Endothelial cell of umbilical vein (primary cell): ENCODE results near the gene VSIG10. TPM values are rescaled to one million over a fixed set of nuclear protein-coding genes. Genes with fewer than 3 reads are reported as not detected.

ENCODE experiments used
- BruUV-seq: library from RNA; stranded (reverse); fragments of 400-500 nt; replicated peaks from 2 replicates; lab custom pipeline; 2021; lab: Mats Ljungman, UMichigan
- CTCF ChIA-PET: fragments of 300-600, 350-600 bp; sonication (Branson Sonifier 250); formaldehyde crosslinking; loops from one replicate; lab custom pipeline; 2021; ENCODE audit warnings: antibody characterized with exemption, inconsistent platforms; lab: Charles Lee
- POLR2A ChIA-PET: fragments of 300-600, 350-600 bp; sonication (Branson Sonifier 250); formaldehyde crosslinking; loops from one replicate; lab custom pipeline; 2021; ENCODE audit warnings: antibody characterized with exemption, inconsistent platforms; lab: Charles Lee
- DNase-seq: peaks from one replicate; pipeline ENCODE4 v3.0.0-alpha.2; 2011; ENCODE audit warnings: low read depth, low spot score
- FAIRE-seq: peaks from 2 replicates; lab custom pipeline; 2011; peaks lifted over from hg19 to GRCh38; lab: Jason Lieb, UNC
- H2AFZ ChIP-seq: 2 replicates; pipeline ENCODE4 v1.6.0; 2012; ENCODE audit warnings: low read depth, low read length, control low read depth, inconsistent platforms
- H3K27ac ChIP-seq: 2 replicates; pipeline ENCODE4 v1.5.1; 2011; ENCODE audit warnings: low read depth, mild to moderate bottlenecking, control low read depth, low read length, moderate library complexity; ENCODE audit not compliant: insufficient read depth
- H3K27me3 ChIP-seq, 2 experiments: 2 replicates each; pipeline versions ENCODE4 v1.6.0 to v1.6.1; 2011; ENCODE audit warnings: low read length in 2 of 2, mixed read lengths in 1 of 2; ENCODE audit not compliant: control insufficient read depth in 2 of 2, insufficient read depth in 2 of 2
- H3K36me3 ChIP-seq, 2 experiments: 2 replicates in 1 of 2; 3 replicates in 1 of 2; pipeline ENCODE4 v1.5.1; 2011; ENCODE audit warnings: low read length in 2 of 2, mild to moderate bottlenecking in 1 of 2, moderate library complexity in 1 of 2; ENCODE audit not compliant: control insufficient read depth in 2 of 2, insufficient read depth in 2 of 2; ENCODE audit errors: extremely low read depth in 1 of 2
- H3K4me1 ChIP-seq: 3 replicates; pipeline ENCODE4 v1.5.1; 2011; ENCODE audit warnings: mild to moderate bottlenecking, low read length; ENCODE audit not compliant: control insufficient read depth, insufficient read depth; ENCODE audit errors: extremely low read depth
- H3K4me2 ChIP-seq: 2 replicates; pipeline ENCODE4 v1.6.1; 2011; ENCODE audit warnings: low read length, control low read depth, mixed read lengths; ENCODE audit not compliant: insufficient read depth
- H3K4me3 ChIP-seq, 3 experiments: fragments of 200-600 bp in 1 of 3; sonication (generic), shearing (Covaris generic) in 1 of 3; replicated peaks in 1 of 3; 2 replicates each; pipeline ENCODE4 v1.5.1; 2011 to 2016; ENCODE audit warnings: control low read depth in 3 of 3, low read length in 3 of 3, mild to moderate bottlenecking in 2 of 3, inconsistent platforms in 1 of 3, low read depth in 1 of 3, moderate library complexity in 1 of 3; ENCODE audit not compliant: insufficient read depth in 1 of 3
- H3K79me2 ChIP-seq: 2 replicates; pipeline ENCODE4 v1.6.0; 2012; ENCODE audit warnings: low read length, inconsistent platforms; ENCODE audit not compliant: control insufficient read depth, insufficient read depth
- H3K9ac ChIP-seq: replicated peaks from 2 replicates; pipeline ENCODE3; 2011; ENCODE audit warnings: low read length, control low read depth; ENCODE audit not compliant: insufficient read depth; ENCODE audit errors: extremely low read depth
- H3K9me1 ChIP-seq: replicated peaks from 3 replicates; pipeline ENCODE4 v1.6.0; 2011; ENCODE audit warnings: mild to moderate bottlenecking, low read length; ENCODE audit not compliant: control insufficient read depth, insufficient read depth; ENCODE audit errors: extremely low read depth
- H3K9me3 ChIP-seq: replicated peaks from 2 replicates; pipeline ENCODE4 v1.5.1; 2012; ENCODE audit warnings: low read length, inconsistent platforms; ENCODE audit not compliant: control insufficient read depth, insufficient read depth
- H4K20me1 ChIP-seq: replicated peaks from 2 replicates; pipeline ENCODE3; 2011; ENCODE audit warnings: mild to moderate bottlenecking, low read length; ENCODE audit not compliant: control insufficient read depth, insufficient read depth; ENCODE audit errors: extremely low read depth
- CTCF ChIP-seq, 2 donors: IDR thresholded peaks; 1 replicate in 1 of 2; 2 replicates in 1 of 2; pipeline ENCODE4 v1.5.1; 2011; ENCODE audit warnings: low read length in 2 of 2, mild to moderate bottlenecking in 2 of 2, moderate library complexity in 2 of 2, control low read depth in 1 of 2, inconsistent platforms in 1 of 2, low read depth in 1 of 2; ENCODE audit not compliant: insufficient read depth in 1 of 2; ENCODE audit errors: extremely low read depth in 1 of 2
- EZH2 ChIP-seq: IDR thresholded peaks from 2 replicates; pipeline ENCODE4 v1.6.1; 2012; ENCODE audit warnings: borderline replicate concordance, low read depth, mild to moderate bottlenecking, moderate library complexity, low read length, inconsistent platforms; ENCODE audit not compliant: severe bottlenecking
- FOS ChIP-seq: IDR thresholded peaks from 2 replicates; pipeline ENCODE4 v1.6.1; 2011; ENCODE audit warnings: mild to moderate bottlenecking, low read length, moderate library complexity, borderline replicate concordance; ENCODE audit not compliant: insufficient read depth
- GATA2 ChIP-seq: IDR thresholded peaks from 2 replicates; pipeline ENCODE4 v1.7.0; 2011; ENCODE audit warnings: low read depth, mild to moderate bottlenecking, moderate library complexity, mixed read lengths, low read length; ENCODE audit not compliant: insufficient read length, insufficient read depth
- JUN ChIP-seq: IDR thresholded peaks from 2 replicates; pipeline ENCODE4 v1.6.1; 2011; ENCODE audit warnings: borderline replicate concordance, low read depth; ENCODE audit not compliant: insufficient read length, insufficient read depth
- MAX ChIP-seq: IDR thresholded peaks from 2 replicates; pipeline ENCODE4 v1.6.1; 2011; ENCODE audit not compliant: insufficient read depth, insufficient read length
- MYC ChIP-seq: IDR thresholded peaks from one replicate; pipeline ENCODE4 v1.6.1; 2011; ENCODE audit warnings: mild to moderate bottlenecking, low read depth, low read length
- POLR2A ChIP-seq: IDR thresholded peaks from 2 replicates; pipeline ENCODE4 v1.6.1; 2012; ENCODE audit warnings: low read depth, mild to moderate bottlenecking, control low read depth, low read length
- POLR2AphosphoS5 ChIP-seq: IDR thresholded peaks from 2 replicates; pipeline ENCODE4 v1.6.1; 2012; ENCODE audit warnings: low read depth, mild to moderate bottlenecking, control low read depth, low read length, moderate library complexity; ENCODE audit not compliant: insufficient read depth
- dilution Hi-C: fragments of 300-500 bp; cut with MboI; formaldehyde crosslinking; loops from one replicate; pipeline ENCODE4 v1.15.0; 2019; ENCODE audit warnings: low sequenced_read_pairs; ENCODE audit not compliant: extremely low pct_ligation_motif_present
- intact Hi-C: fragments of 100-400 bp; cut with micrococcal nuclease; formaldehyde crosslinking; loops from one replicate; pipeline ENCODE4 v1.10.0; 2022
- polyA plus RNA-seq, 4 experiments: library from polyadenylated mRNA; depleted of rRNA in 3 of 4; stranded (reverse) in 3 of 4; unstranded in 1 of 4; fragments of >200 nt; gene quantifications; 2 replicates each; pipeline versions ENCODE4 v1.2.1 to v1.2.3, GENCODE V29; 2011 to 2012; ENCODE audit warnings: missing spikeins in 1 of 4
- total RNA-seq: library from RNA; stranded (reverse); gene quantifications from 2 replicates; pipeline ENCODE4 v1.2.3, GENCODE V29; 2021

Gene VSIG10
- total and polyA plus RNA-seq, 2 donors (not counting 3 experiments of a cell fraction or from before 2014, with no cell fraction given), result 16.3 to 38.4 TPM

GRCh38 chr12:118036672-118037411 is 67.0 kb downstream of the VSIG10 start:
- H3K4me3 ChIP-seq, result no peak overlapping the region
- H2AFZ ChIP-seq, result no peak overlapping the region
- FAIRE-seq (no peak), DNase-seq (no peak)
- no peaks in the 10 kb centered on the region for H3K9me3 ChIP-seq
- H3K27me3 ChIP-seq, result no peaks in the 10 kb centered on the region
- TF ChIP-seq GATA2 (no peak), POLR2A (no peak), POLR2AphosphoS5 (no peak), CTCF (IDR thresholded peaks at IDR 0.05; ENCODE audit: extremely low read depth in 1 of 2, insufficient read depth in 1 of 2, low read depth in 1 of 2, low read length in 2 of 2) (no peak), EZH2 (no peak), MAX (no peak), JUN (no peak), MYC (no peak), FOS (no peak)
- no peak overlapping the region for H3K9ac ChIP-seq
- intact Hi-C loops, result no loop called here
- H3K36me3 ChIP-seq, result peaks cover 14 to 37% of the 10 kb centered on the region in 2 experiments
- ChIA-PET CTCF (interaction anchor here (2.9 kb wide), 1 partner anchor 20 kb away, joined by 14 read pairs; no protein-coding TSS in a partner anchor), POLR2A (no interaction called here)
- H3K4me2 ChIP-seq, result no peak overlapping the region
- no peaks in the 10 kb centered on the region for H3K9me1 ChIP-seq
- H3K79me2 ChIP-seq, result no peaks in the 10 kb centered on the region
- no peak overlapping the region for H3K27ac ChIP-seq
- no TSS peak for BruUV-seq
- dilution Hi-C loops, result no loop called here
- peaks cover 2% of the 10 kb centered on the region for H4K20me1 ChIP-seq
- H3K4me1 ChIP-seq, result peaks cover 12% of the 10 kb centered on the region
